ENCODE results near the gene AURKA.

- TF ChIP-seq CTCF (IDR thresholded peaks at IDR 0.05; ENCODE audit: control extremely low read depth in 1 of 3, insufficient read depth in 1 of 3, low read depth in 1 of 3, low read length in 3 of 3) (no peak), EZH2 (IDR thresholded peaks at IDR 0.05; ENCODE audit: low read depth, low read length, severe bottlenecking) (no peak)
Observed at GRCh38 chr20:56323206-56323605, 68.8 kb downstream of the AURKA start.

All from H1 (cell line).